Measurements from ENCODE around the gene COX8A. TPM values are rescaled to one million over a fixed set of nuclear protein-coding genes. Genes with fewer than 3 reads are reported as not detected.

The COX8A gene
- total and polyA plus RNA-seq, 7 donors = 547 to 1,847 (median 830) TPM

- intact Hi-C loops (cut with DNase I) = no loop called here
- ATAC-seq = no peak
- WGBS, 3 donors = 51 to 87% (median 68%) methylated on average over 6 of the region's 6 CpGs
These were observed 33.6 kb upstream of the COX8A start for GRCh38 chr11:63940786-63941185.

GRCh38 chr11:63941901-63942300 is 32.5 kb upstream of the COX8A start:
- 78 to 85% (median 84%) methylated on average over 4 of the region's 4 CpGs for WGBS, 3 donors
- DNase-seq = no peak
- Histone ChIP-seq H3K4me3 (no peak overlapping the region), H3K4me1 (peaks cover 27% of the 10 kb centered on the region), H3K9me3 (no peaks in the 10 kb centered on the region), H3K36me3 (ENCODE audit: insufficient read depth in 1 of 2, low read depth in 1 of 2) (peaks cover 0 to 8% of the 10 kb centered on the region in 2 donors), H3K27ac (no peak overlapping the region), H3K27me3 (ENCODE audit: insufficient read depth in 3 of 3, low read length in 2 of 3) (no peaks in the 10 kb centered on the region)
- intact Hi-C loops (cut with DNase I) = no loop called here
- ATAC-seq = no peak
- no peak for TF ChIP-seq CTCF (IDR thresholded peaks at IDR 0.05)

More at GRCh38 chr11:63940786-63941185, 33.6 kb upstream of the COX8A start:
- Histone ChIP-seq H3K36me3 (ENCODE audit: insufficient read depth in 1 of 2, low read depth in 1 of 2) (no peaks in the 10 kb centered on the region), H3K4me3 (no peak overlapping the region), H3K27me3 (ENCODE audit: insufficient read depth in 3 of 3, low read length in 2 of 3) (no peaks in the 10 kb centered on the region), H3K4me1 (peaks cover 27% of the 10 kb centered on the region), H3K9me3 (no peaks in the 10 kb centered on the region), H3K27ac (peak overlapping the region; percentile 82)
- TF ChIP-seq CTCF (IDR thresholded peaks at IDR 0.05) = no peak
- DNase-seq = no peak

- no peak overlapping the region for H3K27ac ChIP-seq
- H3K9me3 ChIP-seq = no peaks in the 10 kb centered on the region
- H3K36me3 ChIP-seq (ENCODE audit: insufficient read depth in 1 of 2, low read depth in 1 of 2) = peaks cover 0 to 17% of the 10 kb centered on the region in 2 donors
- H3K27me3 ChIP-seq (ENCODE audit: insufficient read depth in 3 of 3, low read length in 2 of 3) = no peaks in the 10 kb centered on the region
- no peak for TF ChIP-seq CTCF (IDR thresholded peaks at IDR 0.05)
- H3K4me3 ChIP-seq = no peak overlapping the region
- ATAC-seq (no peak), DNase-seq (no peak)
- intact Hi-C loops (cut with DNase I) = no loop called here
- peaks cover 27% of the 10 kb centered on the region for H3K4me1 ChIP-seq
- 90 to 93% (median 92%) methylated on average over 3 of the region's 3 CpGs for WGBS, 3 donors
These were observed 31.6 kb upstream of the COX8A start for GRCh38 chr11:63942803-63943202.

GRCh38 chr11:63944987-63945386 is 29.4 kb upstream of the COX8A start:
- Histone ChIP-seq H3K9me3 (no peaks in the 10 kb centered on the region), H3K27ac (peak overlapping the region; percentile 85), H3K4me1 (peaks cover 27% of the 10 kb centered on the region), H3K36me3 (ENCODE audit: insufficient read depth in 1 of 2, low read depth in 1 of 2) (peaks cover 0 to 32% of the 10 kb centered on the region in 2 donors), H3K4me3 (peak overlapping the region; percentile 37), H3K27me3 (ENCODE audit: insufficient read depth in 3 of 3, low read length in 2 of 3) (no peaks in the 10 kb centered on the region)
- intact Hi-C loops (cut with DNase I) = loop anchor here (2.0 to 5.0 kb wide), 3 partner anchors 26 to 178 kb away; partner anchors contain the start of genes MARK2 (in 1 of the 2) and ZFTA (in 1 of the 2)
- 14 to 25% (median 18%) methylated on average over 8 of the region's 8 CpGs for WGBS, 3 donors
- ATAC-seq (peak; percentile 89 to 94 (median 92)), DNase-seq (peak; percentile 63 to 91)
- TF ChIP-seq CTCF (IDR thresholded peaks at IDR 0.05) = no peak
